EH (cell line): ENCODE measurements around the gene CASKIN1.

Source experiments
- DNase-seq: peaks from one replicate; pipeline ENCODE4 v3.0.0-alpha.2; 2015; ENCODE audit warnings: low read depth

CASKIN1 gene

GRCh38 chr16:2190659-2191445 is 5.6 kb downstream of the CASKIN1 start:
- DNase-seq = no peak

- DNase-seq = no peak
These were observed 6.3 kb downstream of the CASKIN1 start for GRCh38 chr16:2190002-2190658.

- no peak for DNase-seq
These were observed 7.0 kb downstream of the CASKIN1 start for GRCh38 chr16:2189252-2189893.

- DNase-seq = no peak
These were observed 8.0 kb downstream of the CASKIN1 start for GRCh38 chr16:2188395-2188794.

- no peak for DNase-seq
These were observed 9.2 kb downstream of the CASKIN1 start for GRCh38 chr16:2187212-2187611.

DNA sequence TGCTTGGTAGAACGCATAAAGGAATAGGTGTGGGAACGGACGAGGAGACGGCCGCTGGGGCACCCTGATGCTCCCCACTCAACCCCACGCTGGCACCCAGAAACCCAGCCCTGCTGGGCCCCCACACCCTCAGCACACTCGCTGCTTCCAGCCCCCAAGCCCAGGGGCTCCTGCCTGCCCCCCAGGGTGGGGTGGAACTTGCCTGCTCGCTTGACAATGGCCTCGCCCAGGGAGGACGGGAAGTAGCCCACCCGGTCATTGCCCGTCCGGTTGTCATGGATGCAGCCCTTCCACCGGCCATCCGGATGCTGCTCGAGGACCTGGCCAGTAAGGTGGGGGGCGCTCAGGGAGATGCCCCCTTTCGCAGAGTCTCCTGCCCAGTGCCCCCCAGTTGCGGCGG is 9.9 kb downstream of the CASKIN1 start:
- DNase-seq = no peak

DNA sequence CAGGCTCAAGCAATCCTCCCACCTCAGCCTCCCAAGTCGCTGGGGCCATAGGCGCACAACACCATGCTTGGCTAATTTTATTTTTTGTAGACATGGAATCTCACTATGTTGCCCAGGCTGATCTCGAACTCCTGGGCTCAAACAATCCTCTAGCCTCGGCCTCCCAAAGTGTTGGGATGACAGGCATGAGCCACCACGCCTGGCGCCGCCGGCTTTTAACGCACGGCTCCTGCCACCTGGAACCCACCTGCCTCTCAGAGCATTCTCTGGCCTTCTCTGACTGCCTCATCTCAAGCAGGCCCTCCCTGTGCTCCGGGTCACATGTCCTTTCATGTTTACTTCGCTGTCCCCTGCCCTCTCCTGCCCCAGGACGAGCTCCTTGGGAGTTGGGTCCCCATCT is 10.3 kb downstream of the CASKIN1 start:
- DNase-seq = no peak

GRCh38 chr16:2184962-2185361 is 11.4 kb downstream of the CASKIN1 start:
- DNase-seq = no peak

- DNase-seq = no peak
These were observed 12.1 kb downstream of the CASKIN1 start for GRCh38 chr16:2184346-2184745.

DNA sequence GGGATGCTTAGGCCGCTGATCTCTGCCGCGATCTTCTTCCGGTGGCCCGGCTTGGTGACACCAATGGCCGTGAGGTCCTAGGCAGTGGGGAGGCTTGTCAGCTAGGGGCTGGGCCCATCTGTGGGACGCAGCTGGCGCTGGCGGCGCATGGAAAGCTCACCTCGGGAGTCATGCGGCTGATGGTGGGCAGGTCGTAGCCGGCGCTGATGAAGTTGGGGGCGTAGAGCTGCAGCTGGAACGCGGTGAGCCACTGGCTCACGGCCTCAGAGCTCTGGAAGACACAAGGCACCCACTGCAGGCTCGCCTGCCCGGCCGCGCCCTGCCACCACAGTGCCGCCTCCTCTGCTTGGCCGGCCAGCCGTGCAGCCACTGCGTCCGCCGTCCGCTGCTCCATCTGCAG is 12.7 kb downstream of the CASKIN1 start:
- no peak for DNase-seq

DNA sequence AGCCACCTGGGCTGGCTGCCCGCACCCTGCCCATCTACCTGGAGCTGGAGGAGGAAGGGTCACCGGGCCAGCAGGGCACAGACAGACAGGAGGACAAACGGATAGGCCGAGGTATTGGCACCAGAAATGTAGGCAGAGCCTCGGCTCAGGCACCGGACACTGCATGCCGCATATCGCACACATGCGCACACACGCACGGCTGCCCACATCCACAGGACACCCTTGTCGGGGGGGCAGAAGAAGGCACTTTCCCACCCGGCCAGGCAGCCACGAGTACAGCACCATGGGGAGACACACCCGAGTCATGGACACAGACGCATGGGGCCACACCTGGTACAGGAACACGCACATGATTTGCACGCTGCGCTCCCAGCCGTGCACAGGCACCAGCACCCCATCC is 14.5 kb downstream of the CASKIN1 start:
- DNase-seq = no peak

DNA sequence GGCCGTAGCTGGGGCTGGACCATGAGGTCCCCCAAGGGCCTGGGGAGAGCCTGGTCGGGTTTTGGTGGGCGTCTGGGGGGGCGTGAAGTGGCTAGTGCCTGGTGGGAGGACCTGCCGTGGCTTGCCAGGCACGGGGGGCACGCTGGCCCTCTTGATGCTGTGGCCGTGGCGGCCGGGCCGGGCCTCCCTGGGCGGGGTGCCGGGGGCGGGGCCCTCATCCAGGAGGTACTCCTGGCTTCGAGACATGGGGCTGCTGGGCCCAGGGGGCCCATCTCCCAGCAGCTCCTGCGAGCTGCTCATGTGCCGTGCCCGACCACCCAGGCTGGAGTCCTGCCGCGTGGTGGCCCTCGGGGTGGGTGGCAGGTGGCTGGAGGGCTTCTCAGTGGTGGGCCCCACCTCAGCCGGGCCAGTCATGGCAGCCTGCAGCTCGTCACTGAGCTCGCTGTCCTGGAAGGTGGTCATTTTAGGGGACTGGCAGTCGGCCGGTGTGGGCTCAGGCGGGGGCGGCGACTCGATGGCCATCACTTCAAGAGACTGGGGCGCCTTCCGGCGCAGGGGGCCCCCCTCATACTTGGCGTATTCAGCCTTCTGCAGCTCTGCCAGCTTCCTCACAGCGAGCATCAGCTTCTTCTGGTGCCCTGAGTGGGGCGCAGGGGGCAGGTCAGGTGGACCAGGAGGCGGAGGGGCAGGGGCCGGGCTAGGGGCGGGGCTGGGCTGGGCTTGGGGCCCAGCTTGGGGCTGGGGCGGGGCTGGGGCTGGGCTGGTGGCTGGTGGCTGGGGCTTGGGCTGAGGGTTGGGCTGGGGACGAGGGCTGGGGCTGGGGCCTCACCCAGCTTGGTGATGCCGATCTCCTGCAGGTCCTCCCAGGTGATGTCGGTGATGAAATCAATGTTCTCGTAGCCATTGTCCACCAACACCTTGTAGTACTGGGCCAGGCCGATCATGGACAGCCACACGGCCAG is 15.2 kb downstream of the CASKIN1 start:
- DNase-seq = no peak

DNA sequence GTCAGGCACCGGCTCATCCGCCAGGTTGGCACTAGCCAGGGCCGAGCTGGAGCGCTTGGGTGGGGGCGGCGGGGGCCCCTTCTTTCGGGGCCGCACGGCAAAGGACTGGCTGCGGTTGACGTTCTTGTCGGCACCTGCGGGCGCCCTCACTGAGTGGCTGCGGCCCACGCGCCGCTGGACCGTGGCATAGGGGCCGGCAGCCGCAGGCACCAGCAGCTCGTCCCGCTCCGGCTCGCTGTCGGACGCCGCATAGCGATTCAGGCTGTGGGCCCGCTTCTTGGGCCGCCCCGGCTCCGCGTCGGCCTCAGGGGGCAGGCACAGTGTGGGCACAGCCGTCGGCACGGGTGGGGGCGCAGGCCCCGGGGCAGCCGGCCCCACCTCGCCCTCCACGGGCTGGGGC is 15.9 kb downstream of the CASKIN1 start:
- no peak for DNase-seq

DNA sequence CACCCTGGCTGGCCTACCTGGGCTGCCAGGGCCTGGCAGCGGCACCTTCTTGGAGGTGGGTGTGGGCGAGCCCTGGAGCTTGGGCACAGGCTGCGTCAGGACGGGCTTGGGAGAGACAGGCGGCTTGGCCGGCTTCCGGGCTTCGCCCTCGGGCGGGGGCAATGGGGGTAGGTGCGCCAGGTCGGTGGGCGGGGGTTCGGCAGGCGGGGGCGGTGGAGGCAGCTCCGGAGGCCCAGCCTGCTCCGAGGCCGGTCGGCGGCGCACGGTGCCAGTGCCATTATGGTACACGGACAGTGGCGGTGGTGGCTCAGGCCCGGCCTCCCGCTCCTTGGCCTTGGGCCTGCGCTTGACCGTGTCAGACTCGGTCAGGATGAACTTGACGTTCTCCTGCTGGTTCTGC is 16.8 kb downstream of the CASKIN1 start:
- DNase-seq = no peak

- DNase-seq = no peak
These were observed 17.3 kb downstream of the CASKIN1 start for GRCh38 chr16:2179107-2179501.

GRCh38 chr16:2178321-2179106 is 17.9 kb downstream of the CASKIN1 start:
- DNase-seq = no peak

DNA sequence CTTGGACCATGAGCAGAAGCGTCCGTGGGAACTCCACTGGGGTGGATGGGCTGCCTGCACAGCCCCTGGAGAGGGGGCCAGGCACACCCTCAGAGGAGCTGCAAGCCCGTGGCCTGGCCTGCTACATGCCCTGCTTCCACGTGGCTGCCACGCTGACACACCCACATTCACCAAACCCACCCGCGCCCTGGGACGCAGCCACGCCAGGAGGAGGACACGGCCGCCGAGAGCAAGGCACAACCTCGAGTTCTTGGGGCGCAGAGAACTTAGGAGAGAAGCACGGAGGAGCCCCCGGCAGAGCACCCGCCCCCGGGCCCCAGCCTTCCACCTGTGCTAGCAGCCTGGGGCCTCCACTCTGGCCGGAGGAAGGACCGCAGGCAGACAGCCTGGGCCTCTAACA is 18.8 kb downstream of the CASKIN1 start:
- DNase-seq = no peak

DNA sequence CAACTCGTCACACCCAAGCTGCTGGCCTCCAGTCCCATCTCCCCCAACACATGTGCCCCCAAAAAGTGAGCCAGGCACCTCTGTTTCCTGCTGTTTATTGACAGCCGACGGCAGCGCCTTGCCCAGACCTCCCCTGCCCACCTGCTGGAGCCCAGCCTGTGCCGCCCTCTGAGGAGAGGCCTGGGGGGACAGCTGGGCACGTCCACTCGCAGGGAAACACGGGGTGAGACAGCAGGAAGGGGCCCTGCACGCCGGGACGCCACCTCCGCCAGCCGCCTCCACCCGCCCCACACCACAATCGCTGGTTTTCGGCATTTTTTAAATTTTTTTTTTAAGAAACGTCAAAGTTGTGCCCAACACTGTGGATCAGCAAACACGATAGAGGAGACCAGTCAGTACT is 19.3 kb downstream of the CASKIN1 start:
- DNase-seq = no peak

GRCh38 chr16:2176047-2176446 is 20.4 kb downstream of the CASKIN1 start:
- DNase-seq = no peak

GRCh38 chr16:2175454-2175853 is 21.0 kb downstream of the CASKIN1 start:
- no peak for DNase-seq

GRCh38 chr16:2174396-2175131 is 21.8 kb downstream of the CASKIN1 start:
- DNase-seq = no peak
